Activated CD4-positive, alpha-beta T cell treated with anti-CD3 and anti-CD28 coated beads for 4 hours (primary cell): ENCODE data around the gene FAIM.

Experiments
- DNase-seq, 2 donors: peaks; one replicate each; pipeline ENCODE4 v3.0.0-alpha.2; 2020

Gene FAIM

DNA sequence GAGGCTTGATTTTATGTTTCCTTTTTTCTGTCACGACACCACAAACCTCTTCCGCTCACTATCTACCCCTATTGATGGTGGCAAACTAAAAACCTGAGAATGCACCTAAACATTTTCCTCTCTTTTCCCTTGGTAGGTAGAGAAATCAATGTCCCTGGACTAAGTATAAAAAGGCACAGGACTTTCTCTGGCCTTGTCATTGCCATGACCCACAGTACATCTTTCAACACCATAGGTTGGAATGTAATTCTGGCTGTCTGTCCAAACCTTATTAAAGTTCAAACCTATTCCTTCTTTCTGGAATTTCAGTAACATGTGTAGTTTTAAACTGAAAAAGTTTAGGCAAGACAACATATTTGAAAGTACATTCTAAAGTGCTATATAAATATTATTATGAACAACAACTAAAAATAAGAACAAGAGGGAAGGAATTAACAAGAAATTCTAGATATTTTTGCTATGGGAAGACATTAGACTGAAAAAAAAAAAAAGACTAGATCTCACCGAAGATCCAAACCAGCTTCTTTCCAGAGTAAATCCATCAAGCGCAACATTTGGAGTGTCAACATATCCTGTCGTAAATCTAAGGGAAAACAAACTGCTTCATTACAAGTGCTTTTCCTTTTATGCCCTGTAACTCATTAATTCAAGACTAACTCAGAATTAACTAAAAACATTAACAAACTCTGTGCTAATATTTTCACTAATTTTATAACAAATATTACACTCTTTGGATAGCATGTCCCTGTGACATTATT, 73.1 kb downstream of the FAIM start:
- DNase-seq, result no peak

DNA sequence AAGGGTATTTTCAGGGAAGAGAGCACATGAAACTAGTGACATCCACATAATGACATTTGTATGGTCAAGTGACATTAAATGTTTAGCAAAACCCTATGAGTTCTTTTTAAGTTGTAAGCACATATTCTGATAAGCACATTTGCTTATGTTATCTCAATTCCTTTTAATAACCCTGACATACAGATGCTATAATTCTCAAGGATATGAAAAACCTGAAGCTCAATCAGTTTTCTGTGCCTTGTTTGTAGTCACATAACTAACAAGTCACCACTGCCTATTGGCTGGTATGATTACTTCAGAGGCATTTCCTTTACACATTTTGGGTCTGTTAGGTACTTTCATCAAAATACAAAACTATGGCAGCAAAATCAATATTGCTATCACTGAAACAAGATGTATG, 74.1 kb downstream of the FAIM start:
- DNase-seq, result no peak
